Right lobe of liver (tissue), 6 donors: ENCODE results near the gene ALK. TPM values are rescaled to one million over a fixed set of nuclear protein-coding genes. Genes with fewer than 3 reads are reported as not detected.

Experiments used
- ATAC-seq, 4 donors: fragments of 200-7000 bp; cut with Tn5 transposase; one replicate each; pipeline ENCODE4 v1.9.1; 2020; ENCODE audit warnings: mild to moderate bottlenecking in 4 of 4, moderate library complexity in 4 of 4
- DNase-seq, 3 donors: peaks; one replicate each; pipeline ENCODE4 v3.0.0-alpha.2; 2020
- H3K27ac ChIP-seq, 3 donors: fragments of 200-600 bp; one replicate each; pipeline ENCODE4 v1.8.0; 2022
- H3K27me3 ChIP-seq, 2 donors: fragments of 200-600 bp; one replicate each; pipeline ENCODE4 v1.8.0; 2022
- H3K36me3 ChIP-seq, 4 donors: fragments of 200-600 bp; sonication (generic) in 1 of 4; one replicate each; pipeline versions ENCODE4 v1.5.1 to v1.8.0; 2017 to 2022; ENCODE audit warnings: control low read depth in 1 of 4
- H3K4me1 ChIP-seq, 4 donors: fragments of 200-600 bp; sonication (generic) in 1 of 4; one replicate each; pipeline versions ENCODE4 v1.5.1 to v1.8.0; 2017 to 2022; ENCODE audit warnings: control low read depth in 1 of 4
- H3K4me3 ChIP-seq, 3 donors: fragments of 200-600 bp; one replicate each; pipeline ENCODE4 v1.8.0; 2022
- H3K9me3 ChIP-seq, 4 donors: fragments of 200-600 bp; sonication (generic) in 1 of 4; one replicate each; pipeline versions ENCODE4 v1.5.1 to v1.8.0; 2017 to 2022; ENCODE audit warnings: control low read depth in 1 of 4
- POLR2A ChIP-seq: fragments of 450-650 bp; IDR thresholded peaks from one replicate; pipeline ENCODE4 v1.6.1; 2017; ENCODE audit warnings: antibody characterized with exemption, mild to moderate bottlenecking
- WGBS: methylation state at CpG from one replicate; pipeline ENCODE4 v1.1.6; 2018; ENCODE audit warnings: low coverage, low lambda C conversion rate; ENCODE audit not compliant: insufficient coverage; ENCODE audit errors: missing lambda C conversion rate; 5-methylcytosine and 5-hydroxymethylcytosine counted together
- intact Hi-C, 2 donors: fragments of 100-400 bp; cut with DNase I; formaldehyde crosslinking; loops; one replicate each; pipeline versions ENCODE4 v1.11.2 to v1.14.1; 2022
- total RNA-seq, 6 experiments: library from RNA; depleted of rRNA in 2 of 6; stranded (reverse); fragments of >200 nt in 2 of 6; fragmentation: NEBNext Ultra II Directional in 3 of 6; extraction: Animal tissue kit (Norgen Biotek cat#: 25700) in 3 of 6; gene quantifications; one replicate each; pipeline versions ENCODE4 v1.1.0 to v1.2.4, GENCODE V29; 2016 to 2023
- TF ChIP-seq, protein P1 (sequence below), 4 donors: fragments of 200-600 bp in 3 of 4; fragments of 450-650 bp in 1 of 4; IDR thresholded peaks; one replicate each; pipeline versions ENCODE4 v1.5.1 to v1.8.0; 2016 to 2022; ENCODE audit warnings: antibody characterized with exemption in 4 of 4, mild to moderate bottlenecking in 2 of 4
- donor health status: DM: no; HTN: yes; CAD: no.
- donor health status: DM: no; HTN: no; CAD: no.
- donor health status: DM: no; HTN: no; CAD: no.
- donor health status: DM: no; HTN: yes; CAD: no.
- donor health status: DM: no; HTN: yes; CAD: no.

ALK gene
- total RNA-seq, 6 experiments from 2014 or later = 0.04 to 0.06 TPM; not detected in 4

DNA sequence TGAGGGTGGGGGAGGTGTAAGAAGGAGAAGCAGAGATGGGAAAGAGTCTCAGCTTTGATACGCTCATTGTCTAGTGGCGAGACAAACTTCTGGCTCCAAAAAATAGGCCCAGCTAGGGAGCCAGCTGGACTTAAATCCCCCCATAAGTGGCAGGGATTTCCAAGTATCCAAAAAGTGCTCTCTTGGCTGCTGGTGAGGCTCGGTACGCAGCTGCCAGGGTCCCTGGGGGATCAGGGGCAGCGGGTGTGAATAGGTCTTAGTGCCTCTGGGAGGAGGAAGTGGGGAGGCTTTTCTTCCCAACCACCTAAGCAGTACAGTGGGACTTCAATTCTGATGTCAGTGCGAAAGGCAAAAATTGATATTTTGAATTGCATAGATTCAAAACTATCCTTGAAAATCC, 73.5 kb downstream of the ALK start:
- ATAC-seq (no peak), DNase-seq (no peak)
- intact Hi-C loops = loop anchor here in 1 of 2 donors (10.0 kb wide), 1 partner anchor 533 kb away; no protein-coding TSS in a partner anchor
- WGBS = 28% methylated on average over 5 of the region's 6 CpGs
- TF ChIP-seq, protein P1, sequence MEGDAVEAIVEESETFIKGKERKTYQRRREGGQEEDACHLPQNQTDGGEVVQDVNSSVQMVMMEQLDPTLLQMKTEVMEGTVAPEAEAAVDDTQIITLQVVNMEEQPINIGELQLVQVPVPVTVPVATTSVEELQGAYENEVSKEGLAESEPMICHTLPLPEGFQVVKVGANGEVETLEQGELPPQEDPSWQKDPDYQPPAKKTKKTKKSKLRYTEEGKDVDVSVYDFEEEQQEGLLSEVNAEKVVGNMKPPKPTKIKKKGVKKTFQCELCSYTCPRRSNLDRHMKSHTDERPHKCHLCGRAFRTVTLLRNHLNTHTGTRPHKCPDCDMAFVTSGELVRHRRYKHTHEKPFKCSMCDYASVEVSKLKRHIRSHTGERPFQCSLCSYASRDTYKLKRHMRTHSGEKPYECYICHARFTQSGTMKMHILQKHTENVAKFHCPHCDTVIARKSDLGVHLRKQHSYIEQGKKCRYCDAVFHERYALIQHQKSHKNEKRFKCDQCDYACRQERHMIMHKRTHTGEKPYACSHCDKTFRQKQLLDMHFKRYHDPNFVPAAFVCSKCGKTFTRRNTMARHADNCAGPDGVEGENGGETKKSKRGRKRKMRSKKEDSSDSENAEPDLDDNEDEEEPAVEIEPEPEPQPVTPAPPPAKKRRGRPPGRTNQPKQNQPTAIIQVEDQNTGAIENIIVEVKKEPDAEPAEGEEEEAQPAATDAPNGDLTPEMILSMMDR (IDR thresholded peaks at IDR 0.05) = no peak
- TF ChIP-seq POLR2A = no peak
- Histone ChIP-seq H3K27me3 (no peaks in the 10 kb centered on the region), H3K9me3 (no peaks in the 10 kb centered on the region), H3K4me3 (no peak overlapping the region), H3K36me3 (no peaks in the 10 kb centered on the region), H3K27ac (no peak overlapping the region), H3K4me1 (no peaks in the 10 kb centered on the region)

DNA sequence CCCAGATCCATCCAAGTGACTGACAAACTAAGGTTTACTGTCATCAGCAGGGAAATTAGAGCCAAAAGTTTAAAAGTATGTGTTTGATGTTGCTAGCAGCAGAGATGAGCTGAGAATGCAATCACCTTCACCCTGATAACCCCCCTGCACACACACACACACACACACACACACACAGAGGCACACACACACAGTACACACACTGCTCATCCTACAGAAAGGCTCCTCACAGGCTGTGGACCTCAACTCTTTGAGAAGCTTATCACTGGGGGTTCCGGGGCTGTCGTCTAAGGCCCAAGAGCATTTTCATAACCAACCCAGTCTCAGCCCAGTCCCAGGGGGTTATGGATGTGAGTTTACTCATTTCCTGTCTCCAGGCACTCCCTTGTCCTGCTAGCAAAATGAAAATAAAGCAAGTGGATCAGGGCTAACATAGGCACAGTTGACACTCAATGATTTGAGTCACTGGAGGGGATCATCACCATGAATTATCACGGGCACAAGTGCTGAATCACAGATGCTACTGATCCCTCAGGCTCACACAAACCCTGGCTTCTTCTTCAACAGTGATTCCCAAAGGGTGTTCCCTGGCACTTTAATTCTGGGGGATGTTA, 76.6 kb downstream of the ALK start:
- no peak overlapping the region for H3K4me3 ChIP-seq
- WGBS = 81% methylated on average over 2 of the region's 3 CpGs
- no peaks in the 10 kb centered on the region for H3K36me3 ChIP-seq
- DNase-seq (no peak), ATAC-seq (no peak)
- no peak for TF ChIP-seq POLR2A
- TF ChIP-seq, protein P1 (IDR thresholded peaks at IDR 0.05) = no peak
- H3K9me3 ChIP-seq = no peaks in the 10 kb centered on the region
- H3K4me1 ChIP-seq = no peaks in the 10 kb centered on the region
- H3K27me3 ChIP-seq = no peaks in the 10 kb centered on the region
- no peak overlapping the region for H3K27ac ChIP-seq
- intact Hi-C loops = loop anchor here in 1 of 2 donors (10.0 kb wide), 1 partner anchor 530 kb away; no protein-coding TSS in a partner anchor

DNA sequence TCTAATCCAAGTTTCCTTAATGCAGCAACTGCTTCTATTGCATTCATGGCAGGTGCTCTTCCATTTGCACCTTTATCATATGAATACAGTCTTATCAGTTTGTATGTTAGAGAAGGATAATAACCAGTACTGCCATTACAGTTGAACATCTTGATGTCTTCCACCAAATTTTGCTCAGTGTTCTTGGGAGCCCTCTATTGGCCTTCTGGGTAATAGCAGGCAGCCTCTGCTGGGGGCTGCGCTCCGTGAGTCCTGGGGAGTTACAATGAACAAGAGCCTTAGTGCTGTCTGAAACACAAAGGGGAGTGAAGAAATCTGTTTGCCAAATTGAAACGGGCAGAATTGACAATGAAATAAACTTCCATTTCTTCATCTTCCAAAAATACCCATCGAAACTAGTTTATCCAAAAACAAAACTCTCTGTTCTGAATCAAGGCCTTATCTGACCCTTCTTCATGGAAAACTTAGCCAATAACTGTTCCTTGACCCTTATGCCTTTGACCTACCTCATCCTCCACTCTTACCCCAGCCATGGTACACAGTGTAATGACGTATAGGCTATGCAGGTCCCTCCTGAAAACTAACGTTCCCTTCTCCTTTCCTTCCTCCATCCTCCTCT, 79.9 kb downstream of the ALK start:
- intact Hi-C loops = loop anchor here in 1 of 2 donors (10.0 kb wide), 1 partner anchor 527 kb away; no protein-coding TSS in a partner anchor
- 29% methylated on average over 6 of the region's 6 CpGs for WGBS
- TF ChIP-seq, protein P1 (IDR thresholded peaks at IDR 0.05) = peak; percentile 84 to 89 (median 88)
- no peak for TF ChIP-seq POLR2A
- ATAC-seq (peak; percentile 74 to 83 (median 81)), DNase-seq (no peak)
- Histone ChIP-seq H3K4me1 (no peaks in the 10 kb centered on the region), H3K4me3 (no peak overlapping the region), H3K36me3 (no peaks in the 10 kb centered on the region), H3K27me3 (no peaks in the 10 kb centered on the region), H3K27ac (no peak overlapping the region), H3K9me3 (no peaks in the 10 kb centered on the region)

DNA sequence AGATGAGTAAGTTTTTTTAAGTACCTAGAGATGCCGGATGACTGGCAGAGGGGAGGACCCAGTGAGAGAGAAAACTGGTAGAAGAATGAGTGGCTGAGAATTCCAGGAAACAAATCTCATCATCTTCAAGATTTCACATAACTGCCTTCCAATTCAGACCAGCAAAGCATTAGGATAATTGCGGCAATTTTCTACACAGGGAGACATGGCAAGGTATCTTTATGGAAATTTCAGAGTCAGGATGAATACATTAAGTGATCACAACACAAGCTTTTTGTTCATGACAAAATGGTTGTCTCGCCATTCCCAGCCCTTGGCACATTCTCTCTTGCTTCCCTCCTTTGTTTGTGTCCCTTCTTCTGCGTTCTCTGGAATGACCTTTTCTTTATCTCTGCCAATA, 82.1 kb downstream of the ALK start:
- DNase-seq (no peak), ATAC-seq (no peak)
- intact Hi-C loops = no loop called here
- H3K4me1 ChIP-seq = no peaks in the 10 kb centered on the region
- no peak overlapping the region for H3K27ac ChIP-seq
- no peak for TF ChIP-seq POLR2A
- TF ChIP-seq, protein P1 (IDR thresholded peaks at IDR 0.05) = no peak
- no peaks in the 10 kb centered on the region for H3K27me3 ChIP-seq
- no peaks in the 10 kb centered on the region for H3K9me3 ChIP-seq
- H3K36me3 ChIP-seq = no peaks in the 10 kb centered on the region
- no peak overlapping the region for H3K4me3 ChIP-seq
- 52% methylated on average over 4 of the region's 4 CpGs for WGBS
